ENCODE results near the gene NPW. TPM values are rescaled to one million over a fixed set of nuclear protein-coding genes. Genes with fewer than 3 reads are reported as not detected.

Gene NPW

DNA sequence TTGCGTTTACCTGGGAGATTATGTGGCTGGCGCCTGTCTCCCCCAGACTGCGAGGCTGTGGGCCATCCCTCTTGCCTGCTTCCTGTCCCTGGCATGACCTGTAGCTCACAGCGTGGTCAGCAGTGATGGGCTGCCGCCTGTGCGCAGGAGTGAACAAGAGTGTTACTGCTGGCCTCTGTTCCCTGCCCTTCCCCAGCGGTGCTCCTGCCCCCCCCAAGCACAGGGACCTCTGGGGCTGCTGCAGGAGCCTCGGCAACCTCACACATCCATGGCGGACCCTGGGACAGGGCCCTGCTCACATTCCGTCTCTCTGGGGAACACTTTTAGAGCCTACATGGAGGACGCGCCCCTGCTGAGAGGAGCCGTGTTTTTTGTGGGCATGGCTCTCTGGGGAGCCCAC is 38.8 kb downstream of the NPW start:
- H3K9ac ChIP-seq (ENCODE audit: low read depth, low read length), result no peak overlapping the region
- no peaks in the 10 kb centered on the region for H3K4me1 ChIP-seq (ENCODE audit: control insufficient read depth, insufficient read depth, low read length)
- H3K4me2 ChIP-seq (ENCODE audit: low read length), result no peak overlapping the region
- H3K27me3 ChIP-seq (ENCODE audit: control insufficient read depth, insufficient read depth, low read length), result no peaks in the 10 kb centered on the region
- H3K4me3 ChIP-seq (ENCODE audit: low read length), result no peak overlapping the region
- peaks cover 65% of the 10 kb centered on the region for H3K36me3 ChIP-seq (ENCODE audit: insufficient read depth, low read length)
- H3K9me3 ChIP-seq (replicated peaks; ENCODE audit: low read length), result no peaks in the 10 kb centered on the region

DNA sequence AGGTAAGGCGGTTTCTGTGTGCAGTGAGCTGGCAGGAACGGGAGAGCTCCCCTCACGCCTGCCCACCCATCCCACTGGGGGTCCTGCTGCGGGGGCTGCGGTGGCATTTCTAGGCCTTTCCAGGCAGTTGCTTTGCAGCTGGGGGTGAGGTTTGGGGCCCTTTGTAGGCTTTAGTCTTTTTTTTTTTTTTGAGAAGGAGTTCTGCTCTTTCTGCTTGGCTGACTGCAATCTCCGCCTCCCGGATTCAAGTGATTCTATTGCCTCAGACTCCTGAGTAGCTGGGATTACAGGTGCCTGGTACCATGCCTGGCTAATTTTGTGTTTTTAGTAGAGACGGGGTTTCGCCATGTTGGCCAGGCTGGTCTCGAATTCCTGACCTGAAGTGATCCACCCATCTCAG is 39.3 kb downstream of the NPW start:
- no peak overlapping the region for H3K9ac ChIP-seq (ENCODE audit: low read depth, low read length)
- H3K9me3 ChIP-seq (replicated peaks; ENCODE audit: low read length), result no peaks in the 10 kb centered on the region
- H3K36me3 ChIP-seq (ENCODE audit: insufficient read depth, low read length), result peaks cover 65% of the 10 kb centered on the region
- H3K4me1 ChIP-seq (ENCODE audit: control insufficient read depth, insufficient read depth, low read length), result no peaks in the 10 kb centered on the region
- no peaks in the 10 kb centered on the region for H3K27me3 ChIP-seq (ENCODE audit: control insufficient read depth, insufficient read depth, low read length)
- H3K4me3 ChIP-seq (ENCODE audit: low read length), result no peak overlapping the region
- H3K4me2 ChIP-seq (ENCODE audit: low read length), result no peak overlapping the region

GRCh38 chr16:2060346-2060745 is 40.8 kb downstream of the NPW start:
- Histone ChIP-seq H3K36me3 (ENCODE audit: insufficient read depth, low read length) (peaks cover 64% of the 10 kb centered on the region), H3K4me2 (ENCODE audit: low read length) (no peak overlapping the region), H3K4me1 (ENCODE audit: control insufficient read depth, insufficient read depth, low read length) (no peaks in the 10 kb centered on the region), H3K27me3 (ENCODE audit: control insufficient read depth, insufficient read depth, low read length) (no peaks in the 10 kb centered on the region), H3K9me3 (replicated peaks; ENCODE audit: low read length) (no peaks in the 10 kb centered on the region), H3K4me3 (ENCODE audit: low read length) (no peak overlapping the region), H3K9ac (ENCODE audit: low read depth, low read length) (no peak overlapping the region)

- H3K4me3 ChIP-seq (ENCODE audit: low read length), result no peak overlapping the region
- no peak overlapping the region for H3K4me2 ChIP-seq (ENCODE audit: low read length)
- no peaks in the 10 kb centered on the region for H3K4me1 ChIP-seq (ENCODE audit: control insufficient read depth, insufficient read depth, low read length)
- H3K9ac ChIP-seq (ENCODE audit: low read depth, low read length), result no peak overlapping the region
- no peaks in the 10 kb centered on the region for H3K27me3 ChIP-seq (ENCODE audit: control insufficient read depth, insufficient read depth, low read length)
- peaks cover 71% of the 10 kb centered on the region for H3K36me3 ChIP-seq (ENCODE audit: insufficient read depth, low read length)
- no peaks in the 10 kb centered on the region for H3K9me3 ChIP-seq (replicated peaks; ENCODE audit: low read length)
Measured at GRCh38 chr16:2061023-2061422, 41.4 kb downstream of the NPW start.

DNA sequence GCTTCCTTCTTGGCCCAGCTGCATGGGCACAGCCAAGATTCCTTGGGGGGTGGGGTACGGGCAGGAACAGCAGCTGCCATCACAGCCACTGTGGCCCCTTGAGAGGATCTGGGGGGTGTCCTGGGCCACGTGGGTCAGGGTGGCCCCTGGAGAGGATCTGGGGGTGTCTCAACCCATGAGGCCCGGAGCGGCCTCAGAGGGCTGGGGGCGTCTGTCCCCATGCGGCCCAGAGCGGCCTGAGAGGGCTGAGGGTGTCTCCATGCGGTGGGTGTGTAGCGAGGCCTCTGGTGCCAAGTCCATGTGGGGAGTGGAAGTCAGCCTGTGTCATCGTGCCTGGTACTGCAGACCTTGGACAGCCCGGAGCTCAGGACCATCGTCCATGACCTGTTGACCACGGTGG is 41.9 kb downstream of the NPW start:
- H3K4me2 ChIP-seq (ENCODE audit: low read length), result no peak overlapping the region
- H3K4me1 ChIP-seq (ENCODE audit: control insufficient read depth, insufficient read depth, low read length), result no peaks in the 10 kb centered on the region
- no peaks in the 10 kb centered on the region for H3K27me3 ChIP-seq (ENCODE audit: control insufficient read depth, insufficient read depth, low read length)
- no peak overlapping the region for H3K4me3 ChIP-seq (ENCODE audit: low read length)
- H3K36me3 ChIP-seq (ENCODE audit: insufficient read depth, low read length), result peaks cover 70% of the 10 kb centered on the region
- H3K9ac ChIP-seq (ENCODE audit: low read depth, low read length), result no peak overlapping the region
- no peaks in the 10 kb centered on the region for H3K9me3 ChIP-seq (replicated peaks; ENCODE audit: low read length)

GRCh38 chr16:2062801-2063200 is 43.2 kb downstream of the NPW start:
- Histone ChIP-seq H3K4me1 (ENCODE audit: control insufficient read depth, insufficient read depth, low read length) (no peaks in the 10 kb centered on the region), H3K36me3 (ENCODE audit: insufficient read depth, low read length) (peaks cover 66% of the 10 kb centered on the region), H3K9ac (ENCODE audit: low read depth, low read length) (no peak overlapping the region), H3K27me3 (ENCODE audit: control insufficient read depth, insufficient read depth, low read length) (no peaks in the 10 kb centered on the region), H3K9me3 (replicated peaks; ENCODE audit: low read length) (no peaks in the 10 kb centered on the region), H3K4me3 (ENCODE audit: low read length) (no peak overlapping the region), H3K4me2 (ENCODE audit: low read length) (no peak overlapping the region)

GRCh38 chr16:2063861-2064260 is 44.3 kb downstream of the NPW start:
- H3K4me3 ChIP-seq (ENCODE audit: low read length), result no peak overlapping the region
- peaks cover 59% of the 10 kb centered on the region for H3K36me3 ChIP-seq (ENCODE audit: insufficient read depth, low read length)
- no peak overlapping the region for H3K9ac ChIP-seq (ENCODE audit: low read depth, low read length)
- H3K4me2 ChIP-seq (ENCODE audit: low read length), result no peak overlapping the region
- H3K4me1 ChIP-seq (ENCODE audit: control insufficient read depth, insufficient read depth, low read length), result no peaks in the 10 kb centered on the region
- no peaks in the 10 kb centered on the region for H3K27me3 ChIP-seq (ENCODE audit: control insufficient read depth, insufficient read depth, low read length)
- H3K9me3 ChIP-seq (replicated peaks; ENCODE audit: low read length), result no peaks in the 10 kb centered on the region

GRCh38 chr16:2064368-2064945 is 44.9 kb downstream of the NPW start:
- no peaks in the 10 kb centered on the region for H3K4me1 ChIP-seq (ENCODE audit: control insufficient read depth, insufficient read depth, low read length)
- H3K36me3 ChIP-seq (ENCODE audit: insufficient read depth, low read length), result peaks cover 61% of the 10 kb centered on the region
- no peak overlapping the region for H3K4me2 ChIP-seq (ENCODE audit: low read length)
- H3K4me3 ChIP-seq (ENCODE audit: low read length), result no peak overlapping the region
- H3K9ac ChIP-seq (ENCODE audit: low read depth, low read length), result no peak overlapping the region
- H3K27me3 ChIP-seq (ENCODE audit: control insufficient read depth, insufficient read depth, low read length), result no peaks in the 10 kb centered on the region
- no peaks in the 10 kb centered on the region for H3K9me3 ChIP-seq (replicated peaks; ENCODE audit: low read length)

DNA sequence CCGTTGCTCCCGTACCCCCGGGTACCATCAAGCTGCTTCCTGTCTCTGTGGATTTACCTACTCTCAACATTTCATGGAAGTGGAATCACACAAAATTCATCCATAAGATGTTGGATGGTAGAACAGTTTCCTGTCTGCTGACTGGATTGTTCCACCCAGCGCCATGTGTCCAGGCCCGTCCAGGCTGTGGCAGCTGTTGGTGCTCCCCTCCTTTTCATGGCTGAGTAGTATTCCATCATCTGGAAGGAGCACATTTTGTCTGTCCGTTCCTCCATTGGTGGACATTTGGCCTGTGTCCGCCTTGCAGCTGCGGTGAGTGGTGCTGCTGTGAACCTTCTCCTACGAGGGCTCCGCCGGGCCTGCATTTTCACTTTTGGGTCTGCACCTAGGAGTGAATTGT is 46.6 kb downstream of the NPW start:
- no peak overlapping the region for H3K9ac ChIP-seq (ENCODE audit: low read depth, low read length)
- no peaks in the 10 kb centered on the region for H3K4me1 ChIP-seq (ENCODE audit: control insufficient read depth, insufficient read depth, low read length)
- no peak overlapping the region for H3K4me2 ChIP-seq (ENCODE audit: low read length)
- no peaks in the 10 kb centered on the region for H3K9me3 ChIP-seq (replicated peaks; ENCODE audit: low read length)
- no peak overlapping the region for H3K4me3 ChIP-seq (ENCODE audit: low read length)
- peaks cover 57% of the 10 kb centered on the region for H3K36me3 ChIP-seq (ENCODE audit: insufficient read depth, low read length)
- no peaks in the 10 kb centered on the region for H3K27me3 ChIP-seq (ENCODE audit: control insufficient read depth, insufficient read depth, low read length)

Small RNAs within 50 kb of the gene (small RNA-seq; reads per million reads assigned to genes)
- gene AC005363.2 (not detected), gene RN7SL219P (not detected)
